DND-41 (cell line): ENCODE data around the gene PHLPP1.

Experiments used
- ATAC-seq: fragments of 200-7000 bp; cut with Tn5 transposase; 3 replicates; pipeline ENCODE4 v1.9.1; 2021; ENCODE audit warnings: low read depth; ENCODE audit not compliant: insufficient read depth
- DNase-seq: peaks from one replicate; pipeline ENCODE4 v3.0.0-alpha.2; 2020
- H2AFZ ChIP-seq: 2 replicates; pipeline ENCODE4 v1.6.0; 2012; ENCODE audit warnings: low read depth, low read length
- H3K27ac ChIP-seq: 2 replicates; pipeline ENCODE4 v1.5.1; 2012; ENCODE audit warnings: low read length, inconsistent platforms
- H3K27me3 ChIP-seq: fragments of 200-600 bp; sonication (generic); 2 replicates; pipeline ENCODE4 v1.6.0; 2012; ENCODE audit warnings: low read length, mild to moderate bottlenecking, inconsistent platforms; ENCODE audit not compliant: insufficient read depth, poor library complexity
- H3K36me3 ChIP-seq: 2 replicates; pipeline ENCODE4 v1.5.1; 2012; ENCODE audit warnings: low read length, inconsistent platforms; ENCODE audit not compliant: insufficient read depth
- H3K4me1 ChIP-seq: 2 replicates; pipeline ENCODE4 v1.5.1; 2012; ENCODE audit warnings: mild to moderate bottlenecking, low read length; ENCODE audit not compliant: insufficient read depth
- H3K4me2 ChIP-seq: 2 replicates; pipeline ENCODE4 v1.6.0; 2012; ENCODE audit warnings: mild to moderate bottlenecking, moderate library complexity, low read length, inconsistent platforms; ENCODE audit not compliant: insufficient read depth
- H3K4me3 ChIP-seq, 2 experiments: fragments of 200-600 bp in 1 of 2; shearing (Covaris generic) in 1 of 2; 2 replicates each; pipeline ENCODE4 v1.5.1; 2012 to 2016; ENCODE audit warnings: inconsistent platforms in 2 of 2, low read length in 2 of 2, mild to moderate bottlenecking in 2 of 2, low read depth in 1 of 2, moderate library complexity in 1 of 2
- H3K79me2 ChIP-seq: 2 replicates; pipeline ENCODE4 v1.6.0; 2012; ENCODE audit warnings: low read length, inconsistent platforms; ENCODE audit not compliant: insufficient read depth
- H3K9ac ChIP-seq: 2 replicates; pipeline ENCODE4 v1.6.0; 2012; ENCODE audit warnings: low read depth, mild to moderate bottlenecking, inconsistent platforms, low read length, moderate library complexity
- H3K9me3 ChIP-seq: 2 replicates; pipeline ENCODE4 v1.5.1; 2012; ENCODE audit warnings: low read length, moderate library complexity, mild to moderate bottlenecking, inconsistent platforms; ENCODE audit not compliant: insufficient read depth, severe bottlenecking
- H4K20me1 ChIP-seq: 2 replicates; pipeline ENCODE4 v1.6.0; 2012; ENCODE audit warnings: low read length; ENCODE audit not compliant: insufficient read depth
- EZH2 ChIP-seq: IDR thresholded peaks from 3 replicates; pipeline ENCODE4 v1.6.1; 2012; ENCODE audit warnings: borderline replicate concordance, low read depth, mild to moderate bottlenecking, moderate library complexity, low read length, inconsistent platforms; ENCODE audit not compliant: severe bottlenecking
- TF ChIP-seq, protein P1 (sequence below): IDR thresholded peaks from 2 replicates; pipeline ENCODE4 v1.5.1; 2012; ENCODE audit warnings: borderline replicate concordance, low read length, moderate library complexity, mild to moderate bottlenecking; ENCODE audit not compliant: poor library complexity, severe bottlenecking; ENCODE audit errors: extremely low read depth

The PHLPP1 gene

DNA sequence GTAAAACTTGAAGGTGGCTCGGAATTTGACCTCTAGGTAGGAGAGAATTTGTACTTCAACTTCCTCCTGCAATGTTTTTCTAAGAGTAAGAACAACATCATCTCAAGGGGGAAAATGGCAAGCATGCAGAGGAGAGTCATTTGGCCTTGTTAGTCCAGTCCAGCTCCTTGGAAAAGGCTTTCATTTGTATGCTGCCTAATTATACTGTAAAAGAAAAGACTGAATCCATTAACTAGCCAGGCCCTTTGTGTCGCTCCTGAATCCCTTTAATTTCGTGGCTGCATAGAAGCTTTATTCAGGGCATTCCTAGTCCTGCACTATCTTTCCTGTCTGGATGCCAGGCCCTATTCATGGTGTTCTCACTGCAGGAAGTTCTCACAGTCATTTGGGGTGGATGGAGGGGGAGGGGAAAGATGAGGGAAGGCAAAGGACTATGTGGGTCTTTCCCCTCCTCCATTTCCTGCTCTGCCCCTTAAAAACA, 36.0 kb downstream of the PHLPP1 start:
- Histone ChIP-seq H3K9me3 (no peaks in the 10 kb centered on the region), H4K20me1 (peaks cover 3% of the 10 kb centered on the region; the same call in 1 of the 2 replicates), H3K79me2 (peaks cover 6% of the 10 kb centered on the region; the same call in 1 of the 2 replicates), H3K4me2 (peak overlapping the region; percentile 44), H3K27ac (peak overlapping the region; percentile 72), H3K4me1 (peaks cover 15% of the 10 kb centered on the region), H3K27me3 (no peaks in the 10 kb centered on the region), H3K9ac (no peak overlapping the region), H2AFZ (peak overlapping the region; percentile 36), H3K36me3 (no peaks in the 10 kb centered on the region), H3K4me3 (peak overlapping the region in 1 of 2 experiments; percentile 6; a peak in 1 of 4 replicates)
- peak; percentile 96 for ATAC-seq
- peak; percentile 62 for DNase-seq
- TF ChIP-seq, protein P1, sequence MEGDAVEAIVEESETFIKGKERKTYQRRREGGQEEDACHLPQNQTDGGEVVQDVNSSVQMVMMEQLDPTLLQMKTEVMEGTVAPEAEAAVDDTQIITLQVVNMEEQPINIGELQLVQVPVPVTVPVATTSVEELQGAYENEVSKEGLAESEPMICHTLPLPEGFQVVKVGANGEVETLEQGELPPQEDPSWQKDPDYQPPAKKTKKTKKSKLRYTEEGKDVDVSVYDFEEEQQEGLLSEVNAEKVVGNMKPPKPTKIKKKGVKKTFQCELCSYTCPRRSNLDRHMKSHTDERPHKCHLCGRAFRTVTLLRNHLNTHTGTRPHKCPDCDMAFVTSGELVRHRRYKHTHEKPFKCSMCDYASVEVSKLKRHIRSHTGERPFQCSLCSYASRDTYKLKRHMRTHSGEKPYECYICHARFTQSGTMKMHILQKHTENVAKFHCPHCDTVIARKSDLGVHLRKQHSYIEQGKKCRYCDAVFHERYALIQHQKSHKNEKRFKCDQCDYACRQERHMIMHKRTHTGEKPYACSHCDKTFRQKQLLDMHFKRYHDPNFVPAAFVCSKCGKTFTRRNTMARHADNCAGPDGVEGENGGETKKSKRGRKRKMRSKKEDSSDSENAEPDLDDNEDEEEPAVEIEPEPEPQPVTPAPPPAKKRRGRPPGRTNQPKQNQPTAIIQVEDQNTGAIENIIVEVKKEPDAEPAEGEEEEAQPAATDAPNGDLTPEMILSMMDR: no peak
- TF ChIP-seq EZH2: no peak

DNA sequence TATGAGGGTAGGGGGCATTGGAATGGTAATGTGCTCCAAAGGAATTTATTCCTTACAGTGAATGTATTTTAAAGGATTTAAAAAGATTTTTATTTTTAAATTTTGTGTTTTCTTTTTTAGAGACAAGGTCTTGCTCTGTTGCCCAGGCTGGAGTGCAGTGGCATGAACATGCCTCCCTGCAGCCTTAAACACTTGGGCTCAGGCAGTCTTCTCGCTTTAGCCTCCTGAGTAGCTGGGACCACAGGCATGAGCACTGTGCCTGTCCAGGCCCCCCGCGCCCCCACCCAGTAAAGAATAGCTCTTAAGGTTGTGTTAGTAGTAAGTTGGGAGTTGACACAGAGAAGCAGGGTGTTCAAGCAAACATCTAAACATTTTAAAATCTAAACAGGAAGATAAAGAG, 36.6 kb downstream of the PHLPP1 start:
- peak overlapping the region; percentile 72 for H3K27ac ChIP-seq
- H3K9ac ChIP-seq: no peak overlapping the region

DNA sequence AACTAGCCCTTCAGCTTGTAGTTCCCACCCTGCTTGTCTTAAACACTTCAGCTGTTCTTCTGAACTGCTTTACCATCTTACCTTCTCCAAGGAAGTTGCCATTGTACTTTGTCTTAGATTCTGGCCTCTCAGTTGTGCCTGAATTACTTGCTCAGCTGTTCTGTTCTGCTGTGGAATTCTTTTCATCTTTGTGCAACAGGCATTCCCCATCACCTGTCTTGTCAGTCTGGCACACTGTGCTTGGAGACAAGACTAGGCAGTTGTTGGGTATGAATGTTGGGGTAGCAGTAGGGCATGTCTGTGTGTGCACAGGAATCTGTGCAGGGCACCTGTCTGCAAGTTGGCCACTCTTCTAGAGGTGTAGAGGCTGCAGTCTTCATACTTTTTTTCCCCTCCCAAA, 38.7 kb downstream of the PHLPP1 start:
- H3K4me1 ChIP-seq: peaks cover 15% of the 10 kb centered on the region
- H4K20me1 ChIP-seq: no peaks in the 10 kb centered on the region
- H3K27ac ChIP-seq: no peak overlapping the region
- no peak overlapping the region for H3K4me3 ChIP-seq
- no peaks in the 10 kb centered on the region for H3K27me3 ChIP-seq
- DNase-seq (no peak), ATAC-seq (no peak)
- no peak overlapping the region for H3K4me2 ChIP-seq
- TF ChIP-seq EZH2: no peak
- TF ChIP-seq, protein P1: no peak
- no peaks in the 10 kb centered on the region for H3K36me3 ChIP-seq
- H3K9ac ChIP-seq: no peak overlapping the region
- no peaks in the 10 kb centered on the region for H3K9me3 ChIP-seq
- H2AFZ ChIP-seq: no peak overlapping the region
- H3K79me2 ChIP-seq: peaks cover 6% of the 10 kb centered on the region; the same call in 1 of the 2 replicates

More for the DNA sequence above, 36.6 kb downstream of the PHLPP1 start:
- no peaks in the 10 kb centered on the region for H3K36me3 ChIP-seq
- TF ChIP-seq, protein P1: no peak
- no peak for TF ChIP-seq EZH2
- H3K79me2 ChIP-seq: peaks cover 6% of the 10 kb centered on the region; the same call in 1 of the 2 replicates
- H3K9me3 ChIP-seq: no peaks in the 10 kb centered on the region
- peaks cover 3% of the 10 kb centered on the region; the same call in 1 of the 2 replicates for H4K20me1 ChIP-seq
- peak overlapping the region; percentile 44 for H3K4me2 ChIP-seq
- peak; percentile 38; the same call in 1 of the 3 replicates for ATAC-seq
- peak overlapping the region; percentile 36; the same call in 1 of the 2 replicates for H2AFZ ChIP-seq
- no peak for DNase-seq
- H3K4me1 ChIP-seq: peaks cover 15% of the 10 kb centered on the region
- H3K27me3 ChIP-seq: no peaks in the 10 kb centered on the region
- H3K4me3 ChIP-seq: no peak overlapping the region
